ENCODE results near the gene ZXDC. TPM values are rescaled to one million over a fixed set of nuclear protein-coding genes. Genes with fewer than 3 reads are reported as not detected.

ZXDC gene
- total and polyA plus RNA-seq, 2 experiments from 2014 or later = 24.1 to 25.0 TPM

DNA sequence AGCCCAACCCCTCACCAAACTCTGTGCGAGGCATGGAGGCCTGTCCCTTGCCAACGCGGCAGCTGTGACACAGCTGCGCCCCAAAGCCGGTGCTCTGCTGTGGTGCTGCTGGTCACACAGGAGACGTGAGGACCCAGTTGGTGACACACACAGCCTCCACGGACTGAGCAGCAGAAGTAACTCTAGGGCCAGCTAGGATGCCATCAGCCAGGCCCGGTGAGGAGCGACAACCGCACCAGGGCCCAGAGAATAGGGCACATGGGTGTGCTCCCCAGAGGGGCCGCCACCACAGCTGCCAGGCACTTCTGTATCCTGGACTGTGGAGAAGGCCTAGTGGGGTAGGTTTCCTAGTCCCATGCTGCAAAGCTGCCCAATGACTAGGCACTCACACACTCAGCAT, 10.7 kb downstream of the ZXDC start:
- H3K36me3 ChIP-seq (replicated peaks; ENCODE audit: insufficient read depth, low read depth) = no peaks in the 10 kb centered on the region
- no peak for DNase-seq (ENCODE audit: low spot score)
- no peaks in the 10 kb centered on the region for H3K27me3 ChIP-seq
- H3K79me2 ChIP-seq = peaks cover 55% of the 10 kb centered on the region
- H4K20me1 ChIP-seq (ENCODE audit: insufficient read depth, poor library complexity, severe bottlenecking) = peaks cover 57% of the 10 kb centered on the region
- no peaks in the 10 kb centered on the region for H3K9me2 ChIP-seq (replicated peaks; ENCODE audit: insufficient read depth)
- H3K4me3 ChIP-seq = no peak overlapping the region
- no peak overlapping the region for H3K4me2 ChIP-seq
- 98% methylated on average over 11 of the region's 11 CpGs for WGBS (ENCODE audit: low lambda C conversion rate, missing lambda C conversion rate)
- H3K27ac ChIP-seq = no peak overlapping the region
- no peak for TF ChIP-seq CTCF (IDR thresholded peaks at IDR 0.05; ENCODE audit: poor library complexity)
- TF ChIP-seq EZH2phosphoT487 (IDR thresholded peaks at IDR 0.05; ENCODE audit: low read depth, severe bottlenecking, unreplicated experiment) = no peak
- no peak for TF ChIP-seq EZH2 (IDR thresholded peaks at IDR 0.05; ENCODE audit: borderline replicate concordance)
- no peak overlapping the region for H2AFZ ChIP-seq
- H3K9me3 ChIP-seq (ENCODE audit: low read depth) = no peaks in the 10 kb centered on the region
- no peaks in the 10 kb centered on the region for H3K4me1 ChIP-seq (ENCODE audit: insufficient read depth)

DNA sequence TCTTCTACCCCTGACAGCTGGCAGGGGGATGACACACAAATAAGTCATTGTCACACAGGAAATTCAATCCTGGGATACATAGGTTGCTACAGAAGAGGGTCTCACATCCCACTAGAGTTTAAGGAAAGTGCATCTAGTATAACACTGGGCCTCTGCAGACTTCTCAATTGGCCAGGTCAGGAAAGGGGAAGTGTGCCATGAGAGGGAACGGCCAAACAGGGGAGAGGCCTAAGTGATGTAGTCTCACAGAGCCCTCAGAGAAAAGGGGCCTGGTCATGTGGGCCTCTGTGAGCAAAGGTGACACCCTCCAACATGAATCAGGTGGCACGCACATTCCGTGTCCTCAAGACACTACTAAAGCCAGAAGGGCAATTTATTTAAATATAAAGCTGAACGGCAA, 11.2 kb downstream of the ZXDC start:
- peak overlapping the region; percentile 12 for H3K27ac ChIP-seq
- no peak overlapping the region for H3K4me2 ChIP-seq
- H3K27me3 ChIP-seq = no peaks in the 10 kb centered on the region
- WGBS (ENCODE audit: low lambda C conversion rate, missing lambda C conversion rate) = 88% methylated on average over 4 of the region's 4 CpGs
- DNase-seq (ENCODE audit: low spot score) = no peak
- no peaks in the 10 kb centered on the region for H3K4me1 ChIP-seq (ENCODE audit: insufficient read depth)
- H3K4me3 ChIP-seq = no peak overlapping the region
- H3K79me2 ChIP-seq = peaks cover 55% of the 10 kb centered on the region
- no peak overlapping the region for H2AFZ ChIP-seq
- H3K9me3 ChIP-seq (ENCODE audit: low read depth) = no peaks in the 10 kb centered on the region
- peaks cover 52% of the 10 kb centered on the region for H4K20me1 ChIP-seq (ENCODE audit: insufficient read depth, poor library complexity, severe bottlenecking)
- TF ChIP-seq EZH2 (IDR thresholded peaks at IDR 0.05; ENCODE audit: borderline replicate concordance) (no peak), CTCF (IDR thresholded peaks at IDR 0.05; ENCODE audit: poor library complexity) (no peak), EZH2phosphoT487 (IDR thresholded peaks at IDR 0.05; ENCODE audit: low read depth, severe bottlenecking, unreplicated experiment) (no peak)
- H3K36me3 ChIP-seq (replicated peaks; ENCODE audit: insufficient read depth, low read depth) = no peaks in the 10 kb centered on the region
- H3K9me2 ChIP-seq (replicated peaks; ENCODE audit: insufficient read depth) = no peaks in the 10 kb centered on the region

GRCh38 chr3:126464093-126464492, 11.6 kb downstream of the ZXDC start:
- peaks cover 55% of the 10 kb centered on the region for H3K79me2 ChIP-seq
- 86% methylated on average over 4 of the region's 4 CpGs for WGBS (ENCODE audit: low lambda C conversion rate, missing lambda C conversion rate)
- no peak overlapping the region for H2AFZ ChIP-seq
- H3K4me1 ChIP-seq (ENCODE audit: insufficient read depth) = no peaks in the 10 kb centered on the region
- no peaks in the 10 kb centered on the region for H3K27me3 ChIP-seq
- no peaks in the 10 kb centered on the region for H3K36me3 ChIP-seq (replicated peaks; ENCODE audit: insufficient read depth, low read depth)
- no peak for TF ChIP-seq CTCF (IDR thresholded peaks at IDR 0.05; ENCODE audit: poor library complexity)
- no peak for TF ChIP-seq EZH2 (IDR thresholded peaks at IDR 0.05; ENCODE audit: borderline replicate concordance)
- no peak for TF ChIP-seq EZH2phosphoT487 (IDR thresholded peaks at IDR 0.05; ENCODE audit: low read depth, severe bottlenecking, unreplicated experiment)
- no peaks in the 10 kb centered on the region for H3K9me2 ChIP-seq (replicated peaks; ENCODE audit: insufficient read depth)
- no peak overlapping the region for H3K4me3 ChIP-seq
- H3K27ac ChIP-seq = peak overlapping the region; percentile 12
- no peaks in the 10 kb centered on the region for H3K9me3 ChIP-seq (ENCODE audit: low read depth)
- H3K4me2 ChIP-seq = no peak overlapping the region
- DNase-seq (ENCODE audit: low spot score) = no peak
- peaks cover 49% of the 10 kb centered on the region for H4K20me1 ChIP-seq (ENCODE audit: insufficient read depth, poor library complexity, severe bottlenecking)

DNA sequence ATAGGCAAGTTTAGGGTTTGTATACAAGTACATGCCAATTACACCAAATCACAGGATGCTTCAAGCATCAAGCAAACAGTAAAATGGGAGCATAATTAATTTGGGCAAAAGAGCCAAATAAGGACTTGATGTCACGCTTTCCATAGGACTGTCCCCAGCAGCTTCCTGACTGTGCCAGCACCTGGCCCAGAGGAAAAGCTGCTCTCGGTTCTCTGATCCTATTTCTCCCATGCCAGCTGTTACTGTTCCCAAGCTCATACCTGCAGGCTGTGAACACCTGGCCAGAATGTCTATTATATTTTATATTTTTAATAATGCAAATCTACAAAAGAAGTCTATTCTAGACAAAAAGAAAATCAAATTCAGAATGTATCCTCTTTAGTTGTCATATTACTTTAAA, 12.2 kb downstream of the ZXDC start:
- Histone ChIP-seq H2AFZ (no peak overlapping the region), H3K4me3 (no peak overlapping the region), H3K36me3 (replicated peaks; ENCODE audit: insufficient read depth, low read depth) (no peaks in the 10 kb centered on the region), H3K4me2 (no peak overlapping the region), H3K27me3 (no peaks in the 10 kb centered on the region), H3K9me3 (ENCODE audit: low read depth) (no peaks in the 10 kb centered on the region), H3K4me1 (ENCODE audit: insufficient read depth) (no peaks in the 10 kb centered on the region), H3K79me2 (peaks cover 54% of the 10 kb centered on the region), H3K27ac (no peak overlapping the region), H4K20me1 (ENCODE audit: insufficient read depth, poor library complexity, severe bottlenecking) (peaks cover 45% of the 10 kb centered on the region), H3K9me2 (replicated peaks; ENCODE audit: insufficient read depth) (no peaks in the 10 kb centered on the region)
- WGBS (ENCODE audit: low lambda C conversion rate, missing lambda C conversion rate) = 94% methylated on average over 2 of the region's 2 CpGs
- DNase-seq (ENCODE audit: low spot score) = no peak
- TF ChIP-seq CTCF (IDR thresholded peaks at IDR 0.05; ENCODE audit: poor library complexity) (no peak), EZH2phosphoT487 (IDR thresholded peaks at IDR 0.05; ENCODE audit: low read depth, severe bottlenecking, unreplicated experiment) (no peak), EZH2 (IDR thresholded peaks at IDR 0.05; ENCODE audit: borderline replicate concordance) (no peak)
